Esophagus (tissue), 2 donors: Measurements from ENCODE around the gene CCDC47. TPM values are rescaled to one million over a fixed set of nuclear protein-coding genes. Genes with fewer than 3 reads are reported as not detected.

Experiments used
- H3K27ac ChIP-seq, 2 donors: one replicate each; pipeline ENCODE4 v1.5.1; 2013; ENCODE audit warnings: low read depth in 2 of 2, mild to moderate bottlenecking in 2 of 2, inconsistent platforms in 1 of 2, low read length in 1 of 2, moderate library complexity in 1 of 2
- H3K27me3 ChIP-seq, 2 donors: one replicate each; pipeline ENCODE4 v1.6.1; 2013; ENCODE audit warnings: low read length in 2 of 2, control low read depth in 1 of 2, mild to moderate bottlenecking in 1 of 2; ENCODE audit not compliant: insufficient read depth in 2 of 2, control insufficient read depth in 1 of 2
- H3K36me3 ChIP-seq, 2 donors: one replicate each; pipeline ENCODE4 v1.6.1; 2013; ENCODE audit warnings: low read length in 1 of 2; ENCODE audit not compliant: control insufficient read depth in 2 of 2, insufficient read depth in 2 of 2
- H3K4me1 ChIP-seq, 2 donors: one replicate each; pipeline ENCODE4 v1.6.1; 2013; ENCODE audit warnings: low read length in 1 of 2; ENCODE audit not compliant: control insufficient read depth in 2 of 2, insufficient read depth in 2 of 2
- H3K4me3 ChIP-seq, 2 donors: one replicate each; pipeline ENCODE4 v1.5.1; 2013; ENCODE audit warnings: low read length in 2 of 2, mild to moderate bottlenecking in 2 of 2, low read depth in 1 of 2, moderate library complexity in 1 of 2
- H3K9me3 ChIP-seq, 2 donors: one replicate each; pipeline ENCODE4 v1.6.1; 2013; ENCODE audit warnings: mild to moderate bottlenecking in 2 of 2, low read depth in 1 of 2, low read length in 1 of 2, moderate library complexity in 1 of 2; ENCODE audit not compliant: control insufficient read depth in 2 of 2, insufficient read depth in 1 of 2
- WGBS, 2 donors: extraction: QIAGEN DNeasy Blood & Tissue Kit; methylation state at CpG; one replicate each; pipeline ENCODE4 v1.1.7; 2013; 5-methylcytosine and 5-hydroxymethylcytosine counted together
- polyA plus RNA-seq, 2 donors: library from polyadenylated mRNA; stranded (reverse); fragments of 200-250 nt; gene quantifications; one replicate each; pipeline ENCODE4 v1.2.3, GENCODE V29; 2013
- donor health status: healthy with polysubstance abuse.
- donor health status: Bipolar disorder and iron deficiency.

Gene CCDC47, protein sequence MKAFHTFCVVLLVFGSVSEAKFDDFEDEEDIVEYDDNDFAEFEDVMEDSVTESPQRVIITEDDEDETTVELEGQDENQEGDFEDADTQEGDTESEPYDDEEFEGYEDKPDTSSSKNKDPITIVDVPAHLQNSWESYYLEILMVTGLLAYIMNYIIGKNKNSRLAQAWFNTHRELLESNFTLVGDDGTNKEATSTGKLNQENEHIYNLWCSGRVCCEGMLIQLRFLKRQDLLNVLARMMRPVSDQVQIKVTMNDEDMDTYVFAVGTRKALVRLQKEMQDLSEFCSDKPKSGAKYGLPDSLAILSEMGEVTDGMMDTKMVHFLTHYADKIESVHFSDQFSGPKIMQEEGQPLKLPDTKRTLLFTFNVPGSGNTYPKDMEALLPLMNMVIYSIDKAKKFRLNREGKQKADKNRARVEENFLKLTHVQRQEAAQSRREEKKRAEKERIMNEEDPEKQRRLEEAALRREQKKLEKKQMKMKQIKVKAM
- 10 to 100 TPM; 16.3 to 36.4 TPM for polyA plus RNA-seq

DNA sequence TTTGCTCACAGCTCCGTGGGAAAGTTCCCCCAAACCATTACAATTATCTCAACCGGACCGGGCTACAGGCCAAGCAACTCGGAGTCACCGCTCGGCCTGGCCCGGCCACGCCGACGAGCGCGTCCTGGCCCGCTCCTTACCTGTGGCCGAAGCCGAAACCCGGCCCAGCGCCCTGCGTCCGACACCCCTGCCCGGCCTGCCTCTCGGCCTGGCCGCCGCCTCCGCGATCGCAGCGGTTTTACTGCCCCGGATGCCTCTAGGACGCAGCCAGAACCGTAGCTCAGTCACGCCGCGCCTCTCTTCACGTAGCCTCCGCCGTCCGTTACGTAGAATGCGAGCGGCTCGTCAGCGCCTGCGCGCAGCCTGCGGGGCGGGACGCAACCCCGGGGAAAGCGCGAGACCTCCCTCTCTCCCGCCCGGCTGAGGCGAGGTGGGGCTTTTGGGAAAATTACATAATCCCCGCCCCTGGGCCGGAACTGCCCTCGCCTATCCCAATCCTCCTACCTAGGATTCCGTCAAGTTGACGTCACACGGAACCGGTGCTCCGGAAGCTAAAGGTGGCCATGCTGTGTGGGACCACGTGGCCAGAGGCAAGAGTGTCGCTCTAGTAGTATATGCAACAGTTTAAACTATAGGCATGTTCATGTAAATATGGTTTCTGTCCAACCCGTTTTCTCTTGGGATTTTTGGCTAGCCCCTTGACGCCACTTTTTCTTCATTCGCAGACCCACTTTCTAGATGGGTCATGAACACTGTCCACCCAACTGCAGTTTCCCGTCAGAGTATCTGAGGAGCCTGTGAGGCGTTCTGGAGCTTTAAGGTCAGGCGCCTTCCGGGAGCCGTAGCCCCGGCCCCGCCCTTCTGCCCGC lies at the start of gene CCDC47:
CCDC47 (minus strand) TSS at position 326 of the 869 bp plus-strand sequence. CDS start 7,422 bp downstream, outside the sequence.
- H3K4me3 ChIP-seq = peak within 1 kb of the TSS; percentile 89
- peaks cover 0 to 2% of the 10 kb centered on the region in 2 donors for H3K36me3 ChIP-seq
- peaks cover 0 to 2% of the 10 kb centered on the region in 2 donors for H3K4me1 ChIP-seq
- H3K9me3 ChIP-seq = no peaks in the 10 kb centered on the region
- WGBS, 2 donors = 0 to 1% methylated on average over 74 of the region's 74 CpGs
- H3K27ac ChIP-seq = peak within 1 kb of the TSS; percentile 98 to 99
- no peaks in the 10 kb centered on the region for H3K27me3 ChIP-seq

DNA sequence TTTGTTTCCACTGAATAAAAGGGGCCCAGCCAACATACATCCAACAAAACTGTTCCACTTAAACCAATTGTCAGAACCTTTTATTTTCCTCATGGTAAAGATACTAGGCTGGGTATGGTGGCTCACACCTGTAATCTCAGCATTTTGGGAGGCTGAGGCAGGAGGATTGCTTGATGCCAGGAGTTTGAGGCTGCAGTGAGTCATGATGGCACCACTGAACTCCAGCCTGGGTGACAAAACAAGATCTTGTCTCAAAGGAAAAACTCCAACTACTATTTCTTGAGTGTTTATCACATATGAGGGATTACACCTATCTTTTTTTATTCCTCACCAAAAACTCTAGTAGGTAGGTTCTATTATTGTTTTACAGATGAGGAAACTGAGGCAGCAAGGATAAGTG lies 49.1 kb upstream of the CCDC47 start:
- Histone ChIP-seq H3K4me1 (peaks cover 0 to 5% of the 10 kb centered on the region in 2 donors), H3K36me3 (peaks cover 42 to 53% of the 10 kb centered on the region in 2 donors), H3K9me3 (no peaks in the 10 kb centered on the region), H3K27ac (no peak overlapping the region), H3K4me3 (no peak overlapping the region), H3K27me3 (no peaks in the 10 kb centered on the region)

DNA sequence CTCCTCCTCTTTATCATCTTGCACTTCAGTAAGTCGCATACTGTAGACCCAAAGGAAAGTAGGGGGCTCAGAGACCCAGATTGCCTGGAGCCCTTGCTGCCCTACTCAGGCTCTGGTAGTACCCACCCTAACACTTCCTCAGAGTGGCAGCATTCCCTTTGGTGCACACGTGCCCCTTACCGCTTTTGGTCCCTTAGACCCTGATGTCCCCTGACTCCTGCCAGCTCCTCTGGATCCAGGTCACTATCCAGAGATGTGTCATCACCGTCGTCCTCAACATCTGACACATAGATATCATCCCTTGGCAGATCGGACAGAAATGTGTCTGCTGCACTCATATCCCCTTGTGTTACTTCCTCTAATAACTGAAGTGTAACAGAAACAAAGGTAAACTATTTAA lies 48.4 kb upstream of the CCDC47 start:
- H3K36me3 ChIP-seq = peaks cover 42 to 57% of the 10 kb centered on the region in 2 donors
- no peaks in the 10 kb centered on the region for H3K9me3 ChIP-seq
- H3K27ac ChIP-seq = no peak overlapping the region
- 77 to 80% methylated on average over 6 of the region's 6 CpGs for WGBS, 2 donors
- H3K4me3 ChIP-seq = no peak overlapping the region
- no peaks in the 10 kb centered on the region for H3K27me3 ChIP-seq
- H3K4me1 ChIP-seq = peaks cover 0 to 5% of the 10 kb centered on the region in 2 donors

DNA sequence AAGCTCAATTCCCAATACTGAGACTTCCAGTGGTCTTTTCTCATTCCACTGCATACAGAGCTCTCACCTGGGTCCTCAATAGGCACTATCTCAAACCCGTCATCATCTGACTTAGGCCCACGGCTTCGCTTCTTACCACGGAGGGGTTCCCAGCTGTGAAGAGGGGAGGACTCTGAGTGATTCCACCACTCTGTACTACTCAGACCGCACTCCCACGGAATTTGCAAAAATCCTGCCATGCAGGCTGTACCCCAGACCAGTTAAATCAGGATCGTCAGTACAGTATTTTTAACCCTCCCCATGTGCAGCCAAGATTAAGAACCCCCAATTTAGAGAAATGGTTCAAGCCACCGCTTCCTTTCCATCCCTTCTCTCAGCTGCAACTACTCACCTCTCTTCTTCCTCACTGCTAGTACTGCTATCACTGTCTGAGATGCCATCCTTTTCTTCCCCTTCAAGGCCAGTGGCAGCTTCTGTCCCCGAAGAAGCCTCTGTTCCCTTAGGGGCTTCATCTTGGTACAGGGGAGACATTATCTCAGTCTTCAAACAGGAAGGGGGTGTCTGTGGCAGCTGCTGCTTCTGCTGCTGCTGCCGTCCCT lies 47.7 kb upstream of the CCDC47 start:
- peaks cover 0 to 3% of the 10 kb centered on the region in 2 donors for H3K4me1 ChIP-seq
- H3K4me3 ChIP-seq = no peak overlapping the region
- peaks cover 42 to 59% of the 10 kb centered on the region in 2 donors for H3K36me3 ChIP-seq
- H3K27me3 ChIP-seq = no peaks in the 10 kb centered on the region
- no peak overlapping the region for H3K27ac ChIP-seq
- no peaks in the 10 kb centered on the region for H3K9me3 ChIP-seq
- WGBS, 2 donors = 84 to 88% methylated on average over 10 of the region's 10 CpGs

DNA sequence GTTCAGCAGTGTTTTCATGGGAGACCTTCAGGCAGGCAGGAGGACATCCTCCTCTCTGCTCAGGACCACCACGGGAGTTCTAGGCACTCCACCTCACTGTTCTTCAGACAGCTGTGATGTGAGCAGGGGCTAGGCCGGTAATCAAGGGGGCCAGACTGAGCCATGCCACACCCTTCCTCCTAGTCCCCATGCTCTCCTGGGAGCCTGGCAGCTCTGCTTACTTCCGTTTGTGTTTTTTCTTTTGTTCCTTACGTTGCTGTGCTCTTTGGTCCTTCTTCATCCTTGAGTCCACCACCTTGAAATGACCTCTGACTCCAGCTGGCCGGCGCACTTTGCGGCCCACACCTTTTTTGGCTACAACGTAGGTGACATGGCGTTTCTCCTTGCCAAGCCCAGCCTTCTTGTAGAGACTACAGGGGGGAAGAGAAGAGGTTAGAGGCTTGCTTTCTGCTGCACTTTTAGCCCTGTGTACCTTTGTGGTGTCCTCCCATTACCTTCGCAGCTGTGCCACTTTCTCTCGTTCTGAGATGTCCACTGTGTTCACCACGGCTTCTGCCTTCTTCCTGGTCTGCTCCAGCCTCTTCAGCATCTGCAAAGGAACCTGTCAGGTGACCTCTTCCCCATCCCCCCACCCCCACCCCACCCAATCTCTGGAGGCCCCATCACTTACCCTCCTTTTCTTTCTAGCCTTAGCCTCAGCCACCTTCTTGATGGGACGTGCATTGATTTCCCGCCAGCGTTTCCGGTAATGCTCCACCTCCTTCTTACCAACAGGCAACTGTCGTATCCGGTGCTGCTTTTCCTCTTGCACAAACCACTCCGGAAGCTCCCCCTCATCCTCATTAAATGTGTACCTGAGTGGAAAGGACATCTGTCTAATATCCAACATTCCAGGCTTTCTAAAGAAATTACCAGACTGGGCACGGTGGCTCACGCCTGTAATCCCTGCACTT lies 46.5 kb upstream of the CCDC47 start:
- Histone ChIP-seq H3K4me1 (no peaks in the 10 kb centered on the region), H3K36me3 (peaks cover 42 to 62% of the 10 kb centered on the region in 2 donors), H3K4me3 (no peak overlapping the region), H3K9me3 (no peaks in the 10 kb centered on the region), H3K27me3 (no peaks in the 10 kb centered on the region), H3K27ac (peak overlapping the region in 1 of 2 donors; percentile 34)
- WGBS, 2 donors = 69 to 72% methylated on average over 21 of the region's 21 CpGs

DNA sequence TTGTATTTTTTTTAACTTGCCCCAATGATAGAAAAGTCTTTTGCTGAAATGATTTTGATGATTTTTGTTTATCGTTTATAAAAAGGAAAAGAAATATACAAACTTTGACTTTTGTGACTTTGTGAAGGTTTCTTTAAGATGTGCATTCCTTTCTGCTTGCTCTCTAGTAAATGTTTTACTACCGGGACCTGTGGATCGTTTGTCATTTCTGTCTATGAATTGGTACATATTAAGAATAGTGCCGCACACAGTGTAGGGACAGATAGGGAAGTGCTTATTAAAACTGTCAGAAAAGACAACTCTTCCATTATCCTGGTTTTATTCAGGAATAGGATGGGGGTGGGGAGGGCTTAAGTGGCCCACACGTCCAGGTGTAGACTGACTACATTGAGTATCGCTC lies 45.7 kb upstream of the CCDC47 start:
- H3K27ac ChIP-seq = no peak overlapping the region
- H3K27me3 ChIP-seq = no peaks in the 10 kb centered on the region
- H3K36me3 ChIP-seq = peaks cover 37 to 59% of the 10 kb centered on the region in 2 donors
- WGBS, 2 donors = 55 to 64% methylated on average over 6 of the region's 6 CpGs
- no peaks in the 10 kb centered on the region for H3K9me3 ChIP-seq
- no peak overlapping the region for H3K4me3 ChIP-seq
- H3K4me1 ChIP-seq = no peaks in the 10 kb centered on the region

DNA sequence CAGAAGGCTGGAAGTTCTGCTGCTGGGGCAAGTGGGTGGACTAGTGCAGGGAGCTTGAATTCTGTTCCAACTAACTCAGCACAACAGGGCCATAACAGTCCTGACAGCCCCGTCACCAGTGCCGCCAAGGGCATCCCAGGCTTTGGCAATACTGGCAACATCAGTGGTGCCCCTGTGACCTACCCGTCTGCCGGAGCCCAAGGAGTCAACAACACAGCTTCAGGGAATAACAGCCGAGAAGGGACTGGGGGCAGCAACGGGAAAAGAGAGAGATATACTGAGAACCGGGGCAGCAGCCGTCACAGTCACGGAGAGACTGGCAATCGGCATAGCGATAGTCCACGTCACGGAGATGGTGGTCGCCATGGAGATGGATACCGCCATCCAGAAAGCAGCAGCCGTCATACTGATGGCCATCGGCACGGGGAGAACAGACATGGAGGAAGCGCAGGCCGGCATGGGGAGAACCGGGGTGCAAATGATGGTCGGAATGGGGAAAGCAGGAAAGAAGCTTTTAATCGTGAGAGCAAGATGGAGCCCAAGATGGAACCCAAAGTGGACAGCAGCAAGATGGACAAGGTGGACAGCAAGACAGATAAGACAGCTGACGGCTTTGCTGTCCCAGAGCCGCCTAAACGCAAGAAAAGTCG lies 44.5 kb upstream of the CCDC47 start:
- Histone ChIP-seq H3K9me3 (no peaks in the 10 kb centered on the region), H3K4me1 (no peaks in the 10 kb centered on the region), H3K36me3 (peaks cover 38 to 58% of the 10 kb centered on the region in 2 donors), H3K4me3 (no peak overlapping the region), H3K27me3 (no peaks in the 10 kb centered on the region), H3K27ac (no peak overlapping the region)
- 94% methylated on average over 27 of the region's 27 CpGs for WGBS, 2 donors

DNA sequence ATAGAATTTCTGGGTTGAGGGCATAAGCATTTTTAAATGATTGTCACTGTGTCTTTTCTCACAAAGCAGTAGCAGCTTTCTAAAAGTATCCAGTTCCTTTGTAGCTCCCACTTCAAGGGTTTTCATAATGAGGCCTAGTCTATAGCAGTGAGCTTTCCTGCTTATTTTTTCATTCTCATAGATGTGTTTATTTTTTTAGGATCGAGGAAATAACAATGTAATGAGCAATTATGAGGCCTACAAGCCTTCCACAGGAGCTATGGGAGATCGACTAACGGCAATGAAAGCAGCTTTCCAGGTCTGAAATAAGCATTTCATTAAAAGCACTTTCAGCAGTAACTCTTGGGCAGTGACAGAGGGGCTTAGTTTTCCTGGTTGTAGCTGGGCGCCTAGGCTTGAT lies 43.3 kb upstream of the CCDC47 start:
- H3K27me3 ChIP-seq = no peaks in the 10 kb centered on the region
- H3K4me1 ChIP-seq = no peaks in the 10 kb centered on the region
- H3K36me3 ChIP-seq = peaks cover 44 to 60% of the 10 kb centered on the region in 2 donors
- no peaks in the 10 kb centered on the region for H3K9me3 ChIP-seq
- 79 to 85% methylated on average over 4 of the region's 4 CpGs for WGBS, 2 donors
- no peak overlapping the region for H3K4me3 ChIP-seq
- H3K27ac ChIP-seq = no peak overlapping the region
